Measurements from ENCODE around the gene ANKRD34B. TPM values are rescaled to one million over a fixed set of nuclear protein-coding genes. Genes with fewer than 3 reads are reported as not detected.
"Not testable (repeated sequence)": the region's sequence is repeated elsewhere in the genome, so short reads cannot be mapped to it uniquely, and the experiment has no call there.

The ANKRD34B gene
- total RNA-seq, 1 donor from 2014 or later, result 0.20 TPM

- Histone ChIP-seq H3K4me2 (ENCODE audit: low read length) (no peak overlapping the region), H3K36me3 (ENCODE audit: insufficient read depth, low read length) (no peaks in the 10 kb centered on the region), H3K27ac (ENCODE audit: low read depth, low read length) (no peak overlapping the region), H3K27me3 (ENCODE audit: insufficient read depth, low read length) (no peaks in the 10 kb centered on the region), H3K4me3 (ENCODE audit: insufficient read depth, low read depth, low read length) (no peak overlapping the region), H3K4me1 (ENCODE audit: insufficient read depth, low read length) (no peaks in the 10 kb centered on the region), H4K20me1 (ENCODE audit: insufficient read depth, low read length) (no peaks in the 10 kb centered on the region), H3K9ac (ENCODE audit: low read length) (no peak overlapping the region), H3K79me2 (ENCODE audit: insufficient read depth, low read length) (no peaks in the 10 kb centered on the region), H2AFZ (ENCODE audit: low read depth, low read length) (no peak overlapping the region), H3K9me3 (ENCODE audit: insufficient read depth, low read depth, low read length) (no peaks in the 10 kb centered on the region)
- Mint-ChIP-seq H3K9me3 (ENCODE audit: unreplicated experiment) (no peaks in the 10 kb centered on the region), H3K36me3 (ENCODE audit: low read depth, unreplicated experiment) (no peaks in the 10 kb centered on the region), H3K4me3 (ENCODE audit: unreplicated experiment) (no peak overlapping the region), H3K27ac (ENCODE audit: unreplicated experiment) (no peak overlapping the region), H3K4me1 (ENCODE audit: low read depth, unreplicated experiment) (no peaks in the 10 kb centered on the region), H3K27me3 (ENCODE audit: low read depth, unreplicated experiment) (no peaks in the 10 kb centered on the region)
- DNase-seq (ENCODE audit: low read depth), result no peak
- TF ChIP-seq EZH2 (IDR thresholded peaks at IDR 0.05; ENCODE audit: insufficient read depth, low read length) (no peak), CTCF (IDR thresholded peaks at IDR 0.05; ENCODE audit: insufficient read depth, low read depth, low read length) (no peak)
- FAIRE-seq, result no peak
Observed at GRCh38 chr5:80588858-80589540, 18.9 kb upstream of the ANKRD34B start.

GRCh38 chr5:80584770-80585169, 14.7 kb upstream of the ANKRD34B start:
- Histone ChIP-seq H3K4me2 (ENCODE audit: low read length) (no peak overlapping the region), H3K27me3 (ENCODE audit: insufficient read depth, low read length) (no peaks in the 10 kb centered on the region), H3K9ac (ENCODE audit: low read length) (no peak overlapping the region), H3K27ac (ENCODE audit: low read depth, low read length) (no peak overlapping the region), H3K4me1 (ENCODE audit: insufficient read depth, low read length) (no peaks in the 10 kb centered on the region), H3K79me2 (ENCODE audit: insufficient read depth, low read length) (no peaks in the 10 kb centered on the region), H3K36me3 (ENCODE audit: insufficient read depth, low read length) (no peaks in the 10 kb centered on the region), H3K4me3 (ENCODE audit: insufficient read depth, low read depth, low read length) (no peak overlapping the region), H2AFZ (ENCODE audit: low read depth, low read length) (no peak overlapping the region), H4K20me1 (ENCODE audit: insufficient read depth, low read length) (no peaks in the 10 kb centered on the region), H3K9me3 (ENCODE audit: insufficient read depth, low read depth, low read length) (no peaks in the 10 kb centered on the region)
- no peak for FAIRE-seq
- Mint-ChIP-seq H3K27me3 (ENCODE audit: low read depth, unreplicated experiment) (no peaks in the 10 kb centered on the region), H3K4me1 (ENCODE audit: low read depth, unreplicated experiment) (no peaks in the 10 kb centered on the region), H3K27ac (ENCODE audit: unreplicated experiment) (no peak overlapping the region), H3K36me3 (ENCODE audit: low read depth, unreplicated experiment) (no peaks in the 10 kb centered on the region), H3K4me3 (ENCODE audit: unreplicated experiment) (no peak overlapping the region), H3K9me3 (ENCODE audit: unreplicated experiment) (peaks cover 3% of the 10 kb centered on the region)
- TF ChIP-seq EZH2 (IDR thresholded peaks at IDR 0.05; ENCODE audit: insufficient read depth, low read length) (no peak), CTCF (IDR thresholded peaks at IDR 0.05; ENCODE audit: insufficient read depth, low read depth, low read length) (no peak)
- no peak for DNase-seq (ENCODE audit: low read depth)

GRCh38 chr5:80580291-80580690, 10.2 kb upstream of the ANKRD34B start:
- not testable (repeated sequence) for H4K20me1 ChIP-seq (ENCODE audit: insufficient read depth, low read length); H3K4me2 ChIP-seq (ENCODE audit: low read length); H3K27me3 Mint-ChIP-seq (ENCODE audit: low read depth, unreplicated experiment); H3K4me3 Mint-ChIP-seq (ENCODE audit: unreplicated experiment); H3K9ac ChIP-seq (ENCODE audit: low read length); H3K4me1 Mint-ChIP-seq (ENCODE audit: low read depth, unreplicated experiment); H3K9me3 ChIP-seq (ENCODE audit: insufficient read depth, low read depth, low read length); H3K4me3 ChIP-seq (ENCODE audit: insufficient read depth, low read depth, low read length); FAIRE-seq; H3K4me1 ChIP-seq (ENCODE audit: insufficient read depth, low read length); H3K27ac ChIP-seq (ENCODE audit: low read depth, low read length); H3K36me3 Mint-ChIP-seq (ENCODE audit: low read depth, unreplicated experiment); H3K27me3 ChIP-seq (ENCODE audit: insufficient read depth, low read length); DNase-seq (ENCODE audit: low read depth); H3K9me3 Mint-ChIP-seq (ENCODE audit: unreplicated experiment); H3K79me2 ChIP-seq (ENCODE audit: insufficient read depth, low read length); H3K27ac Mint-ChIP-seq (ENCODE audit: unreplicated experiment); H2AFZ ChIP-seq (ENCODE audit: low read depth, low read length); H3K36me3 ChIP-seq (ENCODE audit: insufficient read depth, low read length)
